Effector memory CD4-positive, alpha-beta T cell (primary cell): ENCODE measurements around the gene CYP2B6.
"Not testable (repeated sequence)": the region's sequence is repeated elsewhere in the genome, so short reads cannot be mapped to it uniquely, and the experiment has no call there.

Experiments
- DNase-seq, 3 donors: peaks; one replicate each; pipeline ENCODE4 v3.0.0-alpha.2; 2020
- H3K27ac ChIP-seq: 2 replicates; pipeline ENCODE4 v1.7.0; 2013; ENCODE audit warnings: mild to moderate bottlenecking, low read length, moderate library complexity; ENCODE audit not compliant: insufficient read depth, poor library complexity, severe bottlenecking
- H3K27me3 ChIP-seq: replicated peaks from 2 replicates; pipeline ENCODE4 v1.7.0; 2013; ENCODE audit warnings: mild to moderate bottlenecking, low read length; ENCODE audit not compliant: insufficient read depth, control insufficient read depth, poor library complexity, severe bottlenecking
- H3K36me3 ChIP-seq: 2 replicates; pipeline ENCODE4 v1.7.0; 2013; ENCODE audit warnings: mild to moderate bottlenecking, low read length, moderate library complexity; ENCODE audit not compliant: control insufficient read depth, insufficient read depth
- H3K4me1 ChIP-seq: 2 replicates; pipeline ENCODE4 v1.7.0; 2013; ENCODE audit warnings: low read length, mild to moderate bottlenecking; ENCODE audit not compliant: control insufficient read depth, insufficient read depth, poor library complexity, severe bottlenecking
- H3K4me3 ChIP-seq: 2 replicates; pipeline ENCODE4 v1.7.0; 2013; ENCODE audit warnings: low read length, low read depth, mild to moderate bottlenecking; ENCODE audit not compliant: insufficient read depth, poor library complexity, severe bottlenecking
- H3K9me3 ChIP-seq: 2 replicates; pipeline ENCODE4 v1.7.0; 2013; ENCODE audit warnings: mild to moderate bottlenecking, low read length, moderate library complexity; ENCODE audit not compliant: control insufficient read depth

CYP2B6 gene

DNA sequence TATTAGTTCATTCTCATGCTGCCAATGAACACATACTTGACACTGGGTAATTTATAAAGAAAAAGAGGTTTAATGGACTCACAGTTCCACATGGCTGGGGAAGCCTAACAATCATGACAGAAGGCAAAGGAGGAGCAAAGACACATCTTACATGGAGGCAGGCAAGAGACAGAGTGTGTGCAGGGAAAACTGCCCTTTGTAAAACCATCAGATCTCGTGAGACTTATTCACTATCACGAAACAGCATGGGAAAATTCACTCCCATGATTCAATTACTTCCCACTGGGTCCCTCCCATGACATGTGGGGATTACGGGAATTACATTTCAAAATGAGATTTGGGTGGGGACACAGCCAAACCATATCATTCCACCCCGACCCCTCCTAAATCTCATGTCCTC is 11.3 kb upstream of the CYP2B6 start:
- H3K36me3 ChIP-seq, H3K27me3 ChIP-seq, H3K27ac ChIP-seq, H3K9me3 ChIP-seq, H3K4me1 ChIP-seq, H3K4me3 ChIP-seq, DNase-seq: not testable (repeated sequence)

DNA sequence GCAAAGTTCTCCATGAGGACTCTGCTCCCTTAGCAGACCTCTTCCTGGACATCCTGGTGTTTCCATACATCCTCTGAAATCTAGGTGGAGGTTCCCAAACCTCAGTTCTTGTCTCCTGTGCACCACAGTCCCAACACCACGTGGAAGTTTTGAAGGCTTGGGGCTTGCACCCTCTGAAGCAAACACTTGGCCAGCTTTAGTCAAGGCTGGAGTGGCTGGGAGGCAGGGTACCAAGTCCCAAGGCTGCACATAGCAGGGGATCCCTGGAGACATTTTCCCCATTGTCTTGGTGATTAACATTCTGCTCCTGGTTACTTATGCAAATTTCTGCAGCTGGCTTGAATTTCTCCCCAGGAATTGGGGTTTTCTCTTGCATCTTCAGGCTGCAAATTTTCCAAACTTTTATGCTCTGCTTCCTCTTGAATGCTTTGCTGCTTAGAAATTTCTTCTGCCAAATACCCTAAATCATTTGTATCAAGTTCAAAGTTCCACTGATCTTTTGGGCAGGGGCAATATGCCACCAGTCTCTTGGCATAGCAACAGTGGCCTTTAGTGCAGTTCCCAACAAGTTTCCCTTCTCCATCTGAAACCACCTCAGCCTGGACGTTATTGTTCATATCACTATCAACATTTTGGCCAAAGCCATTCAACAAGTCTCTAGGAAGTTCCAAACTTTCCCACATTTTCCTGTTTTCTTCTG is 10.2 kb upstream of the CYP2B6 start:
- H3K9me3 ChIP-seq, H3K27me3 ChIP-seq, H3K4me3 ChIP-seq, DNase-seq, H3K4me1 ChIP-seq, H3K36me3 ChIP-seq, H3K27ac ChIP-seq: not testable (repeated sequence)

DNA sequence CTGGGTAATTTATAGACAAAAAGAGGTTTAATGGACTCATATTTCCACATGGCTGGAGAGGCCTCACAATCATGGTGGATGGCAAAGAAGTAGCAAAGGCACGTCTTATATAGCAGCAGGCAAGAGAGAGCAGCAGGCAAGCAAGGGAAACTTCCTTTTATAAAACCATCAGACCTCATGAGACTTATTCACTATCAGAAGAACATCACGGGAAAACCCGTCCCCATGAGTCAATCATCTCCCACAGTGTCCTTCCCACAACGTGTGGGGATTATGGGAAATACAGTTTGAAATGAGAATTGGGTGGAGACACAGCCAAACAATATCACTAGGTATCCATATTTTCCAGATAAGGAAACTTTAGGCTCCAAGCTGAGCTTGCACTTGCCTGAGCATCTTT is 9.5 kb upstream of the CYP2B6 start:
- no peaks in the 10 kb centered on the region for H3K27me3 ChIP-seq
- H3K36me3 ChIP-seq = no peaks in the 10 kb centered on the region
- H3K9me3 ChIP-seq = no peaks in the 10 kb centered on the region
- no peak overlapping the region for H3K4me3 ChIP-seq
- H3K4me1 ChIP-seq = no peaks in the 10 kb centered on the region
- no peak for DNase-seq
- no peak overlapping the region for H3K27ac ChIP-seq

DNA sequence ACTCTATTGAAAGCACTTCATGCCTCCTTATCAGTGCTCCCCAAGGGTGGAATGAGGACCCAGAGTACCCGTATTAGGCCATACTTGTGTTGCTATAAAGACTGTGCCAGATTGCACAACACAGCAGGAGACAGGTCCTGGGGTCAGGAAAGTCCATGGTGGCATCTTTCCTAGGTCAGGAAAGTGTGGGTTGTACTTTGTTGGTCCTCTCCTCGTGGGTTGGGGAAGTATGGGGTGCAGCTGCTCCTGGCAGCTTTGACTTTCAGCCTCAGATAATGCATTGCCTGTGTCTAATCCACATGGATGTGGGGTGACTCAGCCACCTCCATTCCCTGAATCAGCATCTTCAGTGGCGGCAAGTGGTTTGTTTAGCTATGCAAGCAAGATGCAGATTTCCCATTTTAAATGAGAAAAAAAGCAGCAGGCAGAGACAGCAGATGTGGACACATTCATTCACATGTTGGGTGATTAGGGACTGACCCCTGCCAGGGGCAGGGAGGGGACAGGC is 8.4 kb upstream of the CYP2B6 start:
- Histone ChIP-seq H3K4me3 (no peak overlapping the region), H3K36me3 (no peaks in the 10 kb centered on the region), H3K9me3 (no peaks in the 10 kb centered on the region), H3K27me3 (no peaks in the 10 kb centered on the region), H3K27ac (no peak overlapping the region), H3K4me1 (no peaks in the 10 kb centered on the region)
- DNase-seq = no peak

DNA sequence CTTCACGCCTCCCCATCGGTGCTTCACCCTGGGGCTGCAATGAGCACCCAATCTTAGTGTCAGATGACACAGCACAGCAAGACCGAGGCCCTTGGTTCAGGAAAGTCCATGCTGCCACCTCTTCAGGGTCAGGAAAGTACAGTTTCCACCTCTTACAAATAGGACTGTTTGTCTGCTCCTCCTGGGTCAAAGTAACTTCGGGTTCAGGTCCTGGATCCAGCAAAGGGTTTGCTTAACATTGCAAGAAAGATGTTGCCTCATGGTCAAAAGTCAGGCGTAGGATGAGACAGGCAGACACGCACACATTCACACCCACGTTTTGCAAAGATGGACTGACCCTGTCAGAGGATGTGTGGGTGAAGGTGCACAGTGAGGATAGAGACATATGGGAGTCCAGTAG is 1.6 kb upstream of the CYP2B6 start:
- DNase-seq = no peak
- Histone ChIP-seq H3K27ac (no peak overlapping the region), H3K4me1 (no peaks in the 10 kb centered on the region), H3K27me3 (no peaks in the 10 kb centered on the region), H3K36me3 (no peaks in the 10 kb centered on the region), H3K4me3 (no peak overlapping the region), H3K9me3 (no peaks in the 10 kb centered on the region)

DNA sequence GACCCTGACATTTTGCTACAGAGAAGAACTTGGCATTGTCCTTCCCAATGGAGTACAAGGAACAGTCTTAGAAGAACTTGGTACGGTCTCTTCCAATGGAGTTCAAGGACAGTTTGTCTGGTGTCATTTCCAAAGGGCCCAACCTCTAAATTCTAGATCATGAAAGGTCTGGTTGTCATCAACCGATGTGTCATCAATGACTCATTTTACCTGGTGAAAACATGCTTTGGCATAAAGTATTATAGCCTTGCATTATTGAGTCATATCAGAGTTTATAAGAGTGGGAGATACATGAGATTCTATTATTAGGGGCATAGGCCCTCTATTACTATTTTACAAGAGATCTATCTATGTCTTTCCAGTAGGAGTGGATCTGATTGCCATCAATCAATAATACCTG is 4.3 kb downstream of the CYP2B6 start:
- no peak overlapping the region for H3K4me3 ChIP-seq
- H3K36me3 ChIP-seq = no peaks in the 10 kb centered on the region
- no peaks in the 10 kb centered on the region for H3K4me1 ChIP-seq
- H3K27me3 ChIP-seq = no peaks in the 10 kb centered on the region
- DNase-seq = no peak
- no peaks in the 10 kb centered on the region for H3K9me3 ChIP-seq
- H3K27ac ChIP-seq = no peak overlapping the region

DNA sequence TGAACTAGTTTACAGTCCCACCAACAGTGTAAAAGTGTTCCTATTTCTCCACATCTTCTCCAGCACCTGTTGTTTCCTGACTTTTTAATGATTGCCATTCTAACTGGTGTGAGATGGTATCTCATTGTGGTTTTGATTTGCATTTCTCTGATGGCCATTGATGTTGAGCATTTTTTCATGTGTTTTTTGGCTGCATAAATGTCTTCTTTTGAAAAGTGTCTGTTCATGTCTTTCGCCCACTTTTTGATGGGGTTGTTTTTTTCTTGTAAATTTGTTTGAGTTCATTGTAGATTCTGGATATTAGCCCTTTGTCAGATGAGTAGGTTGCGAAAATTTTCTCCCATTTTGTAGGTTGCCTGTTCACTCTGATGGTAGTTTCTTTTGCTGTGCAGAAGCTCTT is 7.9 kb downstream of the CYP2B6 start:
- not testable (repeated sequence) for H3K4me3 ChIP-seq, H3K27ac ChIP-seq, H3K9me3 ChIP-seq, H3K27me3 ChIP-seq, H3K4me1 ChIP-seq, DNase-seq, H3K36me3 ChIP-seq

DNA sequence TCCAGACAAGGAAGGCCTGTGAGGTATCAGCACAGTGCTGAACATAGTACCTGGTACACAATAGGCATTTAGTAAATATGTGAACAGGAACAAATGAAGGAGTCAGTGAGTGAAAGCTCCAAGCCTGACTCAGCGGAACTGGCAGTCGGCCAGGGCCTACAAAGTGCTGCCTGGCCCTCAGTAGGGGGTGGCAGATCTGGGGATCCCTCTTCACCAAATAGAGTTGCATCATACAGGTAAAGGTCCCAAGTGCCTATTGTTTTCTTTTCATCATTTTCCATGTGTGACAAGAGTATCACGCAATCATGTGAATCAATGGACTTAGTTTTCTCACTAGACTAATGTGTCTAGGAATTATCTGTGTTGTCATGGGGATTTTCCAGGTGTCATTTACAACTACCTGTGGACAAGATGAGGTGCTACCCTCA is 9.2 kb downstream of the CYP2B6 start:
- H3K27me3 ChIP-seq = no peaks in the 10 kb centered on the region
- no peak for DNase-seq
- no peaks in the 10 kb centered on the region for H3K9me3 ChIP-seq
- no peaks in the 10 kb centered on the region for H3K4me1 ChIP-seq
- no peak overlapping the region for H3K4me3 ChIP-seq
- no peaks in the 10 kb centered on the region for H3K36me3 ChIP-seq
- H3K27ac ChIP-seq = no peak overlapping the region

DNA sequence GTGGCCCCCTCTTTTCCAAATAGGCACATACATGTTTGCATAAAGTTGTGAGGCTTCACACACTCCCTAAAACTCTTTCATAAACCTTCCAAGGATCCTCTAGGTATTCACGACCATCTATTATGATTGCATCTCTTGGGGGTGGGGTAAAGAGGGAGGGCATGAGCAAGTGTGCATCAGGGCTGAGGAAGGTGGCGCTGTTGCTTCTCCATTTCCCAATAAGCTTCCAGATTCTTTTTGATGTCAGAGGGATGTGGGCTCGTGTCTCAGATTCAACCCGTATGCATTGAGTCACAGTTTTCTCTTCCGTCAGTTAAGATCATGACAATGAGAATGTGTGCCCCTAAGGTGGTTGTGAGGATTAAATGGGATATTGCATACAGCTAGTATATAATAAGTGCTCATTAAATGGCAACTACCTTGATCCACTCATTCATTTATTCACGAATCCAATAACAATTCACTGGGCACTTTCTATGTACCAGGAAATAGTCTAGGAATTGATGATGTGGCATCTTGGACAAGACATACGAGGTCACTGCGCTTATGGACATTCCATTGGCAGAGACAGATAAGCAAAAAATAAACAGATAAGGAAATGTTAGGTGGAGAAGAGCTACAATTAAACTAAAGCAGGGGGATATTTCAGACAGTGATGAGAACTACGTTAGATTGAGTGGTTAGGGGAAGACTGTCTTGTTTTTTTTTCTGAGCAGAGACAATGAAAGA is 10.3 kb downstream of the CYP2B6 start:
- H3K36me3 ChIP-seq = no peaks in the 10 kb centered on the region
- H3K27ac ChIP-seq = no peak overlapping the region
- DNase-seq = no peak
- no peak overlapping the region for H3K4me3 ChIP-seq
- H3K27me3 ChIP-seq = no peaks in the 10 kb centered on the region
- H3K9me3 ChIP-seq = no peaks in the 10 kb centered on the region
- H3K4me1 ChIP-seq = no peaks in the 10 kb centered on the region

DNA sequence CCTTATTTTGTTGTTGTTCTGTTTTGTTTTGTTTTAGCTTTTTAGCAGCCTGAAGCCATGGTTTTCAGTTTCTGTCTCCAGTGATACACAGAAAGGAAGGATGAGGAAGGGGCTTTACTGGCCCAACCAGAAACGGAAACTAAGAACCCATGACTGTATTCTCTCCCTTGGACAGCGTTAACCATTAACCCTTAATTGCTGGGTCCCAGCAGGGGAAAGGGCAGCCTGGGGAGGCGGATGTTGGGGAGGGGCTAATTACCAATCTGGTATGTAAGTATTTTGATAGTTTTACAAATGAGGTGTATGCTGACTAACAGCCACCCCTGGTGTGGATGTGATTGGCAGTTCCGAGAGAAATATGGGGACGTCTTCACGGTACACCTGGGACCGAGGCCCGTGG is 12.6 kb downstream of the CYP2B6 start:
- DNase-seq, H3K4me1 ChIP-seq, H3K27me3 ChIP-seq, H3K36me3 ChIP-seq, H3K9me3 ChIP-seq, H3K4me3 ChIP-seq, H3K27ac ChIP-seq: not testable (repeated sequence)
